ENCODE measurements around the gene RAB22A.

DNA sequence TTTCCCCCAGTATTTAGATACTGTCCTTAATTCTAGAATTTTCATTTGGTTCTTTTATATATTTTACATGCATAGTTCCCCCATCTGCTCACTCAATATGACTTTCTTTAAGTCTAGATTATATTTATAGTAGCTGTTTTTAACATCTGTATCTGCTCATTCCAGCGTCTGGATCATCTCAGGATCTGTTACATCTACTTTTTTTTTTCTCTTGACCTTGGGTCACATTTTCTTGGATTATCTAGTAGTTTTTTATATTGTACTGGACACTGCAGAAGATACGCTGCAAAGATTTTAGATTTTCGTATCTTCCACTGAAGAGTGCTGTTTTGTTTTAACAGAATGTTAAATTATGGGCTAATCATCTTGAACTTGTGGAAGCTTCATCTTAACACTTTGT is 20.7 kb downstream of the RAB22A start:
- TF ChIP-seq, protein P1, sequence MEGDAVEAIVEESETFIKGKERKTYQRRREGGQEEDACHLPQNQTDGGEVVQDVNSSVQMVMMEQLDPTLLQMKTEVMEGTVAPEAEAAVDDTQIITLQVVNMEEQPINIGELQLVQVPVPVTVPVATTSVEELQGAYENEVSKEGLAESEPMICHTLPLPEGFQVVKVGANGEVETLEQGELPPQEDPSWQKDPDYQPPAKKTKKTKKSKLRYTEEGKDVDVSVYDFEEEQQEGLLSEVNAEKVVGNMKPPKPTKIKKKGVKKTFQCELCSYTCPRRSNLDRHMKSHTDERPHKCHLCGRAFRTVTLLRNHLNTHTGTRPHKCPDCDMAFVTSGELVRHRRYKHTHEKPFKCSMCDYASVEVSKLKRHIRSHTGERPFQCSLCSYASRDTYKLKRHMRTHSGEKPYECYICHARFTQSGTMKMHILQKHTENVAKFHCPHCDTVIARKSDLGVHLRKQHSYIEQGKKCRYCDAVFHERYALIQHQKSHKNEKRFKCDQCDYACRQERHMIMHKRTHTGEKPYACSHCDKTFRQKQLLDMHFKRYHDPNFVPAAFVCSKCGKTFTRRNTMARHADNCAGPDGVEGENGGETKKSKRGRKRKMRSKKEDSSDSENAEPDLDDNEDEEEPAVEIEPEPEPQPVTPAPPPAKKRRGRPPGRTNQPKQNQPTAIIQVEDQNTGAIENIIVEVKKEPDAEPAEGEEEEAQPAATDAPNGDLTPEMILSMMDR (conservative IDR thresholded peaks at IDR 0.05 in 1 of 2, IDR thresholded peaks at IDR 0.05 in 1 of 2; ENCODE audit: low read depth in 1 of 2, low read length in 2 of 2): no peak
- TF ChIP-seq EZH2 (IDR thresholded peaks at IDR 0.05; ENCODE audit: low read length, missing control alignments): no peak
